ENCODE measurements around the gene PIGV. TPM values are rescaled to one million over a fixed set of nuclear protein-coding genes. Genes with fewer than 3 reads are reported as not detected.

The PIGV gene
- total RNA-seq, 1 donor, result 16.8 TPM

DNA sequence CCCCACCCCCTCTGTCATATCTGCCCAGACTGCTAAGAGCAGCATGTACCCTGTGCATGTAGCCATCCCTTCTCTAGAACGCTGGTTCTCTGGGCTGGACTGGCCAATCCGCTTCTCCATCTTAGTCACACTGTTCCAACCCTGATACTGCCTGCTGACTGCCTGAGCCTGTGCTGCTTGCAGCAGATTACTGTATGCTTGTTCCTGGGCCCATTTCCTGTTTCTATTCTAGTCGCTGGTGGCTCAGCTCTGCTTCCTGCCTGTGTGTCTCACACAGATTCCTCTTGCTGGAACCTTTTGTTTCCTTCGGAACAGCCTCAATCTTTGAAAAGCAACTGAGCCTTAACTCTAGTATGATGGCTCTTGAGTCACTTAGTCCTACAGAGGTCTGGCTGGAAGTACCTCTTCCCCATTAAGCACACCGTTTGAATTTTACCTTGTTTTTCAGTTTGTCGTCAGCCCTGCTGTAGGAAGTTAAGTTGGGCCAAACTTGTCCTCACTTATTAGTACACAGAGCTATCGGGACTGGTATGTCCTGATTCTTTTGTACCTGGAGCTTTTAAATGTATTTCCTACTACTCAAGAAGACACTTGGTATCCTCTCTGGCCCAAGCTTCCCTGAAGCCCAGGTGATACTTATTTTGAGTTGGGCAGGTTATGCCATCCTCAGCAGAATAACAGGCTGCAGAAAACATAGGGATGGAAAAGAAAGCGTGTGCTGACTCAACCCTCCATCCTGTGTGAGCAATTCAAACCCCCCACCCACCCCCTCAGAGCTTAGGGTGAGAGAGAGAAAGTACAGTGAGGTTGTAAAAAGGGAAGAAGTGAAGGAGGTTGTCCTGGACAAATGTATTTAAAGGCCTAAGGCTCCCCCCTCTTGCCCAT, 43.4 kb upstream of the PIGV start:
- TF ChIP-seq, protein P1, sequence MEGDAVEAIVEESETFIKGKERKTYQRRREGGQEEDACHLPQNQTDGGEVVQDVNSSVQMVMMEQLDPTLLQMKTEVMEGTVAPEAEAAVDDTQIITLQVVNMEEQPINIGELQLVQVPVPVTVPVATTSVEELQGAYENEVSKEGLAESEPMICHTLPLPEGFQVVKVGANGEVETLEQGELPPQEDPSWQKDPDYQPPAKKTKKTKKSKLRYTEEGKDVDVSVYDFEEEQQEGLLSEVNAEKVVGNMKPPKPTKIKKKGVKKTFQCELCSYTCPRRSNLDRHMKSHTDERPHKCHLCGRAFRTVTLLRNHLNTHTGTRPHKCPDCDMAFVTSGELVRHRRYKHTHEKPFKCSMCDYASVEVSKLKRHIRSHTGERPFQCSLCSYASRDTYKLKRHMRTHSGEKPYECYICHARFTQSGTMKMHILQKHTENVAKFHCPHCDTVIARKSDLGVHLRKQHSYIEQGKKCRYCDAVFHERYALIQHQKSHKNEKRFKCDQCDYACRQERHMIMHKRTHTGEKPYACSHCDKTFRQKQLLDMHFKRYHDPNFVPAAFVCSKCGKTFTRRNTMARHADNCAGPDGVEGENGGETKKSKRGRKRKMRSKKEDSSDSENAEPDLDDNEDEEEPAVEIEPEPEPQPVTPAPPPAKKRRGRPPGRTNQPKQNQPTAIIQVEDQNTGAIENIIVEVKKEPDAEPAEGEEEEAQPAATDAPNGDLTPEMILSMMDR (IDR thresholded peaks at IDR 0.05; ENCODE audit: insufficient read depth, low read depth, low read length), result no peak
- DNase-seq (ENCODE audit: low read depth), result peak; percentile 88
- H3K4me3 ChIP-seq (ENCODE audit: low read depth, low read length), result no peak overlapping the region

DNA sequence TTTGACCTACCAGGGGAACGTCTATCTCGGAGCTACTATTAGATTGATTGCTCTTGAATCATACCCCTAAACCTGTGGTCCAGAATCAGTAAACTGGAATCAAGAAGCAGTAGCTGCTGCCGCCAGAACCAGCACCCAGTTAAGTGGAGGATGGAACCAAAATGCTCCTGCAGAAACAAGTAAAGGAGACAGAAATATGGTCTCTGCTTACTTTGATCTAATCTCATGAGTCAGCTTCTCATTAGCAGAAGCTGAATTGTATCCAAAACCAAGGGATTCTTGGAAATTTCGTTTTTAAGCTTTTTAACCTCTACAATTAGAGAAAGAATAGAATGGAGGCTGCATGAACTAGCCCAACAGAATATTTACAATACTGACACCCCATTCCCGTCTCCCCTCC, 42.6 kb upstream of the PIGV start:
- no peak overlapping the region for H3K4me3 ChIP-seq (ENCODE audit: low read depth, low read length)
- TF ChIP-seq, protein P1 (IDR thresholded peaks at IDR 0.05; ENCODE audit: insufficient read depth, low read depth, low read length), result no peak
- DNase-seq (ENCODE audit: low read depth), result peak; percentile 42

DNA sequence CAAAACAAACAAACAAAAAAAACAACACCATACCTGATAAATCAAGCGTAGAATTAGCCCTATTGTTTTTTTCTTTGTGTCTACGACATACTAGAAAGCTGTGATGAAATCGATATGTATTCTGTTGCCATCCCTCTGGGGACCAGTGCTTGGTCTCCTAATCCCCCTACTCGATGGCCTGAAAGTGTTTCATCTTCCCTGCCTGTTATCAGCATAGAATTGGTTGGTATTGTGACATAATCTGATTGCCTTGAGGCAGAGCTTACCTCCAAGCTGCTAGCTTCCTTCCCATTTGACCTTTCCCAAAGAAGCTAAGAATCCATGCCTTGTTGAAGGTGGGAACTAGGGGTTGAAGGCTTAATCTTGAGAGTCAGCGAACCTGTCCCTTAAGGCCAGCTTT, 40.7 kb upstream of the PIGV start:
- TF ChIP-seq, protein P1 (IDR thresholded peaks at IDR 0.05; ENCODE audit: insufficient read depth, low read depth, low read length), result no peak
- DNase-seq (ENCODE audit: low read depth), result no peak
- no peak overlapping the region for H3K4me3 ChIP-seq (ENCODE audit: low read depth, low read length)

DNA sequence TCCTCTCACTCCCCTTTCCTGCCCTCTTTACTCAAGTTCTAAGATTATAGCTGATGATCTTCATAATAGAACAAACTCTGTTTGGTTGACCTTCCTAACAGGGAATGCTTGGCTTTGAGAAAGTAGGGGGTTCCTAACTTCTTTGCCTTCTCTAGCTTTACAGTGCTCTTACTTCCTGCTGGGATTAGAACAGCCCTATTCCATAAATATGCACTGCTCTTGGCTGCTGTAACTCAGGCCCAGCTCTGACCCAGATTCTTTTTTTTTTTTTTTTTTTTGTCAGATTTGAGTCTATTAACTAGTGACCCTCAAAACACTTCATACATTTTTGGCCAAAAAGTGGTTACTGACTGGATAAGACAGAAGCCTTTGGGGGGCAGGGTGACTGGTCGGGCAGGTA, 39.4 kb upstream of the PIGV start:
- no peak overlapping the region for H3K4me3 ChIP-seq (ENCODE audit: low read depth, low read length)
- no peak for DNase-seq (ENCODE audit: low read depth)
- TF ChIP-seq, protein P1 (IDR thresholded peaks at IDR 0.05; ENCODE audit: insufficient read depth, low read depth, low read length), result no peak

DNA sequence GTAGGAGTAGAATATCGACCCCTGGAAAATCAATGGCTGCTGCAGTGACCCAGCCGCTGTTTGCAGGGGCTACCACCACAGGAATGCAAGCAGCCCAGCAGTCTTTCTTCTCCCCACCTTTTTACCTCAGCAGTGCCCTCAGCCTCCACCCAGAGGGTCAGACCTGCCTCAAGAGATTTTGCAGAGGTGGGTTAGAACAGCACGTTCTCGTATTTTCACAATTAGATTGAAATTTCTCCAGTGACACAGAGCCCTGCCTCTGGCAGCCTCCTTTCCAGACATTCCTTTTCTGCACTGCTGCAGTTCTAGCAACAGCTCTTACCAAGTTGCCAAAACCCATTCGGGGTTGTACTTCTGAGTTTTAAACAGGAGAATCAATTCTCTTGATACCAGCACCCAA, 38.3 kb upstream of the PIGV start:
- no peak for DNase-seq (ENCODE audit: low read depth)
- TF ChIP-seq, protein P1 (IDR thresholded peaks at IDR 0.05; ENCODE audit: insufficient read depth, low read depth, low read length), result no peak
- H3K4me3 ChIP-seq (ENCODE audit: low read depth, low read length), result no peak overlapping the region

DNA sequence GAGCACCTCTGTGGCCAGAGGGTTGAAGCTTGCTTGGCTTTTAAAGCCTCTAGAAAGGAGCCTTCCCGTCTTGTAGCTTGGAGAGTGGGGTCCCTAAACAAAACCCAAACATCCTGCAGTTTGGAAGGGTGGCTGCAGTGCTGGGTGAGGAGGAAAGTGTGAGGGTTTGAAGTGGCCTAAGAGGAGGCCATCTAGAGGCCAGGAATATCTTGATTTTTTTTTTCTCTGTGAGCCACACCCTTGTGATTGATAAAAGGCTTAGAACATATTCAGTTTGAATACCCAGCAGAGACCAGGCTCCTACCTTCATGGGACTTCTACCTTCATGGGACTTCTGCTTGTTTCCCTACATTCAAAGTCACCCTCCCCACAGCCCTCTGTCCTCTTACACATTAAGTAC, 37.3 kb upstream of the PIGV start:
- TF ChIP-seq, protein P1 (IDR thresholded peaks at IDR 0.05; ENCODE audit: insufficient read depth, low read depth, low read length), result no peak
- DNase-seq (ENCODE audit: low read depth), result no peak
- no peak overlapping the region for H3K4me3 ChIP-seq (ENCODE audit: low read depth, low read length)
